HG02970 (cell line): ENCODE data around the gene BRD4.

Source experiments
- ATAC-seq: cut with Tn5 transposase; IDR thresholded peaks from one replicate; pipeline ENCODE4 v1.9.1; 2021; ENCODE audit warnings: mild to moderate bottlenecking, moderate library complexity, moderate number of reproducible peaks; ENCODE audit not compliant: unreplicated experiment, low FRiP score

BRD4 gene

GRCh38 chr19:15317392-15318071, 14.8 kb downstream of the BRD4 start:
- ATAC-seq: no peak

GRCh38 chr19:15316498-15316897, 15.8 kb downstream of the BRD4 start:
- ATAC-seq: no peak

GRCh38 chr19:15315101-15315500, 17.2 kb downstream of the BRD4 start:
- ATAC-seq: no peak

- no peak for ATAC-seq
Observed at GRCh38 chr19:15313649-15314279, 18.6 kb downstream of the BRD4 start.

GRCh38 chr19:15307169-15307568, 25.2 kb downstream of the BRD4 start:
- ATAC-seq: no peak

GRCh38 chr19:15305582-15306334, 26.6 kb downstream of the BRD4 start:
- ATAC-seq: no peak

- ATAC-seq: no peak
Observed at GRCh38 chr19:15304140-15304705, 28.1 kb downstream of the BRD4 start.

- no peak for ATAC-seq
Observed at GRCh38 chr19:15303105-15303780, 29.1 kb downstream of the BRD4 start.

GRCh38 chr19:15300533-15301197, 31.7 kb downstream of the BRD4 start:
- ATAC-seq: no peak

- ATAC-seq: no peak
Observed at GRCh38 chr19:15299568-15300409, 32.5 kb downstream of the BRD4 start.

- no peak for ATAC-seq
Observed at GRCh38 chr19:15298847-15299567, 33.3 kb downstream of the BRD4 start.

- ATAC-seq: no peak
Observed at GRCh38 chr19:15297416-15298224, 34.7 kb downstream of the BRD4 start.

- no peak for ATAC-seq
Observed at GRCh38 chr19:15296841-15297415, 35.4 kb downstream of the BRD4 start.

GRCh38 chr19:15296353-15296752, 36.0 kb downstream of the BRD4 start:
- ATAC-seq: no peak

- no peak for ATAC-seq
Observed at GRCh38 chr19:15294561-15294990, 37.8 kb downstream of the BRD4 start.

- no peak for ATAC-seq
Observed at GRCh38 chr19:15293781-15294491, 38.4 kb downstream of the BRD4 start.
